Esophagus muscularis mucosa (tissue), 3 donors: Measurements from ENCODE around the gene SYNDIG1L.

ENCODE experiments used
- CTCF ChIP-seq, 3 experiments: fragments of 200-600 bp in 2 of 3; fragments of 450-650 bp in 1 of 3; sonication (generic) in 2 of 3; IDR thresholded peaks; one replicate each; pipeline ENCODE4 v1.5.1; 2017 to 2019; ENCODE audit warnings: antibody characterized with exemption in 3 of 3, mild to moderate bottlenecking in 2 of 3, moderate library complexity in 1 of 3
- POLR2A ChIP-seq: fragments of 450-650 bp; IDR thresholded peaks from one replicate; pipeline ENCODE4 v1.6.1; 2017; ENCODE audit warnings: antibody characterized with exemption, moderate library complexity, mild to moderate bottlenecking, low read depth

- no peak for TF ChIP-seq CTCF (IDR thresholded peaks at IDR 0.05)
- no peak for TF ChIP-seq POLR2A
These were observed 33.1 kb downstream of the SYNDIG1L start for GRCh38 chr14:74392616-74393570.
